SK-N-SH treated with all-trans-retinoic acid at 6 μM for 48 hours (cell line): ENCODE data around the gene MYCBPAP.

ENCODE experiments used
- ARNTL ChIP-seq: fragments of 450-650 bp; formaldehyde crosslinking; IDR thresholded peaks from 2 replicates; pipeline ENCODE4 v1.5.0; 2020; ENCODE audit warnings: low read depth, mild to moderate bottlenecking, moderate library complexity, borderline replicate concordance
- CSRNP3 ChIP-seq: fragments of 250-450 bp; sonication (Bioruptor Pico); IDR thresholded peaks from 2 replicates; pipeline ENCODE4 v1.5.1; 2021; ENCODE audit warnings: mild to moderate bottlenecking, moderate library complexity
- ESRRG ChIP-seq: fragments of 250-450 bp; sonication (Bioruptor Pico); IDR thresholded peaks from 2 replicates; pipeline ENCODE4 v1.6.1; 2021; ENCODE audit warnings: mild to moderate bottlenecking
- OSR1 ChIP-seq: fragments of 250-450 bp; sonication (Bioruptor Pico); IDR thresholded peaks from 2 replicates; pipeline ENCODE4 v1.8.0; 2022; ENCODE audit warnings: moderate library complexity, mild to moderate bottlenecking, inconsistent platforms
- PPARA ChIP-seq: fragments of 250-450 bp; sonication (Bioruptor Pico); IDR thresholded peaks from 2 replicates; pipeline ENCODE4 v1.5.0; 2020; ENCODE audit warnings: mild to moderate bottlenecking, borderline replicate concordance
- ZFP3 ChIP-seq: fragments of 250-450 bp; sonication (Bioruptor Pico); IDR thresholded peaks from 2 replicates; pipeline ENCODE4 v1.5.0; 2020; ENCODE audit warnings: mild to moderate bottlenecking, moderate library complexity
- ZFP30 ChIP-seq: fragments of 450-650 bp; formaldehyde crosslinking; IDR thresholded peaks from 2 replicates; pipeline ENCODE4 v1.5.0; 2022; ENCODE audit warnings: mild to moderate bottlenecking, moderate library complexity
- ZNF8 ChIP-seq: fragments of 450-650 bp; formaldehyde crosslinking; IDR thresholded peaks from 2 replicates; pipeline ENCODE4 v1.5.0; 2020; ENCODE audit warnings: mild to moderate bottlenecking, moderate library complexity
- TF ChIP-seq, protein P1 (sequence below): fragments of 250-450 bp; sonication (Bioruptor Pico); IDR thresholded peaks from 2 replicates; pipeline ENCODE4 v1.8.0; 2020; ENCODE audit warnings: mild to moderate bottlenecking, moderate library complexity, borderline replicate concordance

GRCh38 chr17:50549969-50550368, 41.7 kb downstream of the MYCBPAP start:
- TF ChIP-seq ESRRG (CRISPR knock-in tag): no peak
- no peak for TF ChIP-seq ZFP30 (CRISPR knock-in tag)
- no peak for TF ChIP-seq OSR1 (CRISPR knock-in tag)
- no peak for TF ChIP-seq ZFP3 (CRISPR knock-in tag)
- TF ChIP-seq ZNF8 (CRISPR knock-in tag): no peak
- TF ChIP-seq ARNTL: no peak
- no peak for TF ChIP-seq PPARA
- TF ChIP-seq, protein P1, sequence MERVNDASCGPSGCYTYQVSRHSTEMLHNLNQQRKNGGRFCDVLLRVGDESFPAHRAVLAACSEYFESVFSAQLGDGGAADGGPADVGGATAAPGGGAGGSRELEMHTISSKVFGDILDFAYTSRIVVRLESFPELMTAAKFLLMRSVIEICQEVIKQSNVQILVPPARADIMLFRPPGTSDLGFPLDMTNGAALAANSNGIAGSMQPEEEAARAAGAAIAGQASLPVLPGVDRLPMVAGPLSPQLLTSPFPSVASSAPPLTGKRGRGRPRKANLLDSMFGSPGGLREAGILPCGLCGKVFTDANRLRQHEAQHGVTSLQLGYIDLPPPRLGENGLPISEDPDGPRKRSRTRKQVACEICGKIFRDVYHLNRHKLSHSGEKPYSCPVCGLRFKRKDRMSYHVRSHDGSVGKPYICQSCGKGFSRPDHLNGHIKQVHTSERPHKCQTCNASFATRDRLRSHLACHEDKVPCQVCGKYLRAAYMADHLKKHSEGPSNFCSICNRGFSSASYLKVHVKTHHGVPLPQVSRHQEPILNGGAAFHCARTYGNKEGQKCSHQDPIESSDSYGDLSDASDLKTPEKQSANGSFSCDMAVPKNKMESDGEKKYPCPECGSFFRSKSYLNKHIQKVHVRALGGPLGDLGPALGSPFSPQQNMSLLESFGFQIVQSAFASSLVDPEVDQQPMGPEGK (CRISPR knock-in tag): no peak
- no peak for TF ChIP-seq CSRNP3 (CRISPR knock-in tag)
